ENCODE data around the gene SPINDOC. TPM values are rescaled to one million over a fixed set of nuclear protein-coding genes. Genes with fewer than 3 reads are reported as not detected.
"Not testable (repeated sequence)": the region's sequence is repeated elsewhere in the genome, so short reads cannot be mapped to it uniquely, and the experiment has no call there.

Gene SPINDOC
- total RNA-seq, 1 donor from 2014 or later = 13.1 TPM

- no peak for ATAC-seq
- intact Hi-C loops (cut with micrococcal nuclease) = no loop called here
- DNase-seq = no peak
These were observed 32.7 kb downstream of the SPINDOC start for GRCh38 chr11:63845911-63846310.

GRCh38 chr11:63846897-63847296 is 33.6 kb downstream of the SPINDOC start:
- DNase-seq (no peak), ATAC-seq (no peak)
- intact Hi-C loops (cut with micrococcal nuclease) = no loop called here

GRCh38 chr11:63847363-63847762 is 34.1 kb downstream of the SPINDOC start:
- intact Hi-C loops (cut with micrococcal nuclease) = no loop called here
- DNase-seq (no peak), ATAC-seq (no peak)

- DNase-seq (no peak), ATAC-seq (no peak)
- intact Hi-C loops (cut with micrococcal nuclease) = no loop called here
These were observed 36.4 kb downstream of the SPINDOC start for GRCh38 chr11:63849691-63850090.

GRCh38 chr11:63850920-63851319 is 37.7 kb downstream of the SPINDOC start:
- intact Hi-C loops (cut with micrococcal nuclease) = no loop called here
- DNase-seq (no peak), ATAC-seq (no peak)

- DNase-seq = no peak
- intact Hi-C loops (cut with micrococcal nuclease) = no loop called here
- ATAC-seq = no peak
These were observed 38.1 kb downstream of the SPINDOC start for GRCh38 chr11:63851364-63851763.

GRCh38 chr11:63853476-63853875 is 40.2 kb downstream of the SPINDOC start:
- ATAC-seq = no peak
- DNase-seq = no peak
- intact Hi-C loops (cut with micrococcal nuclease) = no loop called here

- no peak for ATAC-seq
- intact Hi-C loops (cut with micrococcal nuclease) = no loop called here
- DNase-seq = no peak
These were observed 41.4 kb downstream of the SPINDOC start for GRCh38 chr11:63854696-63855095.

- ATAC-seq (no peak), DNase-seq (no peak)
- intact Hi-C loops (cut with micrococcal nuclease) = no loop called here
These were observed 42.7 kb downstream of the SPINDOC start for GRCh38 chr11:63855975-63856374.

GRCh38 chr11:63858628-63859550 is 45.6 kb downstream of the SPINDOC start:
- DNase-seq (no peak), ATAC-seq (peak; percentile 71)
- intact Hi-C loops (cut with micrococcal nuclease) = no loop called here

GRCh38 chr11:63862923-63863322 is 49.7 kb downstream of the SPINDOC start:
- no peak for DNase-seq
- ATAC-seq = no peak
- intact Hi-C loops (cut with micrococcal nuclease) = no loop called here

- ATAC-seq; intact Hi-C loops (cut with micrococcal nuclease): not testable (repeated sequence)
These were observed 50.4 kb downstream of the SPINDOC start for GRCh38 chr11:63863620-63864019.

GRCh38 chr11:63866211-63866610 is 53.0 kb downstream of the SPINDOC start:
- ATAC-seq (no peak), DNase-seq (peak; percentile 47)
- intact Hi-C loops (cut with micrococcal nuclease) = no loop called here

More at GRCh38 chr11:63863620-63864019, 50.4 kb downstream of the SPINDOC start:
- DNase-seq = not testable (repeated sequence)

GRCh38 chr11:63867511-63867910 is 54.3 kb downstream of the SPINDOC start:
- ATAC-seq = no peak
- intact Hi-C loops (cut with micrococcal nuclease) = no loop called here

GRCh38 chr11:63868399-63869064 is 55.3 kb downstream of the SPINDOC start:
- intact Hi-C loops (cut with micrococcal nuclease) = no loop called here
- ATAC-seq (no peak), DNase-seq (no peak)

More at GRCh38 chr11:63867511-63867910, 54.3 kb downstream of the SPINDOC start:
- DNase-seq = no peak

- intact Hi-C loops (cut with micrococcal nuclease) = no loop called here
- DNase-seq = no peak
- ATAC-seq = no peak
These were observed 55.9 kb downstream of the SPINDOC start for GRCh38 chr11:63869171-63869591.

- DNase-seq (no peak), ATAC-seq (no peak)
- intact Hi-C loops (cut with micrococcal nuclease) = no loop called here
These were observed 56.4 kb downstream of the SPINDOC start for GRCh38 chr11:63869683-63870082.

- no peak for ATAC-seq
- intact Hi-C loops (cut with micrococcal nuclease) = no loop called here
- DNase-seq = no peak
These were observed 57.3 kb downstream of the SPINDOC start for GRCh38 chr11:63870351-63871140.

GRCh38 chr11:63871962-63872799 is 58.9 kb downstream of the SPINDOC start:
- DNase-seq (peak; percentile 71), ATAC-seq (peak; percentile 92)
- intact Hi-C loops (cut with micrococcal nuclease) = no loop called here
